Transverse colon (tissue), 4 donors: ENCODE measurements around the gene KCNV2. TPM values are rescaled to one million over a fixed set of nuclear protein-coding genes. Genes with fewer than 3 reads are reported as not detected.
"Not testable (repeated sequence)": the region's sequence is repeated elsewhere in the genome, so short reads cannot be mapped to it uniquely, and the experiment has no call there.

ENCODE experiments used
- DNase-seq: peaks from one replicate; pipeline ENCODE4 v3.0.0-alpha.2; 2019
- H3K27ac ChIP-seq, 4 donors: fragments of 200-600 bp; sonication (generic); 2 replicates each; pipeline ENCODE4 v1.5.1; 2016 to 2018; ENCODE audit warnings: inconsistent platforms in 4 of 4
- H3K27me3 ChIP-seq: fragments of 200-600 bp; sonication (generic); 2 replicates; pipeline ENCODE4 v1.5.1; 2017; ENCODE audit warnings: inconsistent platforms
- H3K36me3 ChIP-seq, 4 donors: fragments of 200-600 bp; sonication (generic); 2 replicates each; pipeline ENCODE4 v1.5.1; 2017 to 2019; ENCODE audit warnings: inconsistent platforms in 4 of 4
- H3K4me1 ChIP-seq, 4 donors: fragments of 200-600 bp; sonication (generic); 2 replicates each; pipeline ENCODE4 v1.5.1; 2017 to 2020; ENCODE audit warnings: inconsistent platforms in 4 of 4
- H3K4me3 ChIP-seq, 4 donors: fragments of 200-600 bp; sonication (generic); 1 replicate in 1 of 4; 2 replicates in 3 of 4; pipeline versions ENCODE4 v1.5.1 to v1.6.1; 2017 to 2019; ENCODE audit warnings: inconsistent platforms in 4 of 4
- H3K9me3 ChIP-seq, 2 donors: fragments of 200-600 bp; sonication (generic); 2 replicates each; pipeline ENCODE4 v1.5.1; 2017 to 2019; ENCODE audit warnings: inconsistent platforms in 2 of 2
- CTCF ChIP-seq, 5 experiments: fragments of 200-600 bp in 3 of 5; fragments of 450-650 bp in 2 of 5; sonication (generic) in 3 of 5; IDR thresholded peaks; 1 replicate in 2 of 5; 2 replicates in 3 of 5; pipeline ENCODE4 v1.5.1; 2016 to 2017; ENCODE audit warnings: antibody characterized with exemption in 5 of 5, inconsistent platforms in 3 of 5, mild to moderate bottlenecking in 2 of 5, moderate library complexity in 1 of 5
- EP300 ChIP-seq: sonication (generic); formaldehyde crosslinking; IDR thresholded peaks from one replicate; pipeline ENCODE4 v1.6.1; 2017; ENCODE audit warnings: antibody characterized with exemption, low read depth
- POLR2A ChIP-seq: fragments of 450-650 bp; IDR thresholded peaks from one replicate; pipeline ENCODE4 v1.6.1; 2016; ENCODE audit warnings: antibody characterized with exemption, mild to moderate bottlenecking, moderate library complexity
- POLR2AphosphoS5 ChIP-seq, 3 donors: sonication (generic); formaldehyde crosslinking; IDR thresholded peaks; one replicate each; pipeline ENCODE4 v1.6.1; 2016; ENCODE audit warnings: antibody characterized with exemption in 3 of 3
- WGBS, 2 donors: methylation state at CpG; one replicate each; pipeline ENCODE4 v1.1.5; 2018; ENCODE audit warnings: low coverage in 1 of 2; 5-methylcytosine and 5-hydroxymethylcytosine counted together
- in situ Hi-C, 4 donors: fragments of 200-750 bp; cut with MboI; loops; one replicate each; pipeline versions ENCODE4 v1.15.0 to v1.15.1; 2017; ENCODE audit warnings: low sequenced_read_pairs in 3 of 4, low pct_ligation_motif_present in 1 of 4, low pct_unique_long_range_greater_than_20kb in 1 of 4
- intact Hi-C: fragments of 100-400 bp; cut with DNase I; formaldehyde crosslinking; loops from one replicate; pipeline ENCODE4 v1.15.1; 2023; ENCODE audit warnings: low total_unique reads
- total RNA-seq, 4 donors: library from RNA; depleted of rRNA; stranded (reverse); fragments of >200 nt; gene quantifications; one replicate each; pipeline ENCODE4 v1.1.0, GENCODE V29; 2016

KCNV2 gene
- total RNA-seq, 4 donors from 2014 or later, result not detected

- intact Hi-C loops, result no loop called here
- no peak for TF ChIP-seq EP300
- Histone ChIP-seq H3K4me1 (no peaks in the 10 kb centered on the region), H3K27ac (no peak overlapping the region), H3K4me3 (no peak overlapping the region), H3K36me3 (no peaks in the 10 kb centered on the region), H3K27me3 (no peaks in the 10 kb centered on the region), H3K9me3 (no peaks in the 10 kb centered on the region)
- DNase-seq, result no peak
- WGBS, 2 donors, result 95% methylated on average over 3 of the region's 3 CpGs; no CpG with 5 or more reads in 1 of the 2 donors
- in situ Hi-C loops, result no loop called here
Measured at GRCh38 chr9:2693056-2693455, 24.3 kb upstream of the KCNV2 start.

- H3K4me3 ChIP-seq, result no peak overlapping the region
- intact Hi-C loops (no loop called here), in situ Hi-C loops (no loop called here)
- no peak overlapping the region for H3K27ac ChIP-seq
- H3K9me3 ChIP-seq, result no peaks in the 10 kb centered on the region
- DNase-seq, result no peak
- H3K27me3 ChIP-seq, result no peaks in the 10 kb centered on the region
- H3K4me1 ChIP-seq, result no peaks in the 10 kb centered on the region
- WGBS, 2 donors, result 82 to 100% methylated on average over 2 to 3 of the region's 3 CpGs
- H3K36me3 ChIP-seq, result no peaks in the 10 kb centered on the region
- TF ChIP-seq POLR2A, result no peak
- TF ChIP-seq POLR2AphosphoS5 (IDR thresholded peaks at IDR 0.05), result no peak
- no peak for TF ChIP-seq CTCF (IDR thresholded peaks at IDR 0.05)
- no peak for TF ChIP-seq EP300
Measured at GRCh38 chr9:2697492-2697891, 19.8 kb upstream of the KCNV2 start.

- Histone ChIP-seq H3K9me3 (no peaks in the 10 kb centered on the region), H3K4me3 (no peak overlapping the region), H3K27me3 (no peaks in the 10 kb centered on the region), H3K36me3 (no peaks in the 10 kb centered on the region), H3K4me1 (no peaks in the 10 kb centered on the region), H3K27ac (no peak overlapping the region)
- WGBS, 2 donors, result 66 to 73% methylated on average over 3 to 6 of the region's 6 CpGs
- in situ Hi-C loops, result no loop called here
- intact Hi-C loops, result no loop called here
- DNase-seq, result no peak
- TF ChIP-seq POLR2AphosphoS5 (IDR thresholded peaks at IDR 0.05), result no peak
- TF ChIP-seq CTCF (IDR thresholded peaks at IDR 0.05), result no peak
- no peak for TF ChIP-seq EP300
- no peak for TF ChIP-seq POLR2A
Measured at GRCh38 chr9:2700398-2700797, 16.9 kb upstream of the KCNV2 start.

- Histone ChIP-seq H3K27ac (no peak overlapping the region), H3K9me3 (no peaks in the 10 kb centered on the region), H3K4me1 (no peaks in the 10 kb centered on the region), H3K4me3 (no peak overlapping the region), H3K36me3 (no peaks in the 10 kb centered on the region), H3K27me3 (no peaks in the 10 kb centered on the region)
- intact Hi-C loops (no loop called here), in situ Hi-C loops (no loop called here)
- TF ChIP-seq EP300 (no peak), POLR2A (no peak), CTCF (IDR thresholded peaks at IDR 0.05) (no peak), POLR2AphosphoS5 (IDR thresholded peaks at IDR 0.05) (no peak)
- no peak for DNase-seq
- WGBS, 2 donors, result 85 to 90% methylated on average over 10 of the region's 10 CpGs
Measured at GRCh38 chr9:2700909-2701550, 16.3 kb upstream of the KCNV2 start.

- H3K4me3 ChIP-seq, result no peak overlapping the region
- DNase-seq, result no peak
- intact Hi-C loops, result no loop called here
- H3K9me3 ChIP-seq, result no peaks in the 10 kb centered on the region
- H3K36me3 ChIP-seq, result no peaks in the 10 kb centered on the region
- TF ChIP-seq CTCF (IDR thresholded peaks at IDR 0.05) (no peak), POLR2AphosphoS5 (IDR thresholded peaks at IDR 0.05) (no peak), EP300 (no peak), POLR2A (no peak)
- no peaks in the 10 kb centered on the region for H3K4me1 ChIP-seq
- in situ Hi-C loops, result no loop called here
- H3K27ac ChIP-seq, result no peak overlapping the region
- H3K27me3 ChIP-seq, result no peaks in the 10 kb centered on the region
Measured at GRCh38 chr9:2704504-2704903, 12.8 kb upstream of the KCNV2 start.

- H3K27ac ChIP-seq, intact Hi-C loops, in situ Hi-C loops, DNase-seq, H3K27me3 ChIP-seq, H3K4me1 ChIP-seq, H3K9me3 ChIP-seq, H3K4me3 ChIP-seq, H3K36me3 ChIP-seq: not testable (repeated sequence)
- WGBS, 2 donors, result 96 to 98% methylated on average over 3 of the region's 3 CpGs
Measured at GRCh38 chr9:2707256-2707655, 10.1 kb upstream of the KCNV2 start.
